Bronchial epithelial cell (primary cell): ENCODE results near the gene LILRA5. TPM values are rescaled to one million over a fixed set of nuclear protein-coding genes. Genes with fewer than 3 reads are reported as not detected.

Experiments used
- DNase-seq: peaks from one replicate; pipeline ENCODE4 v3.0.0-alpha.2; 2010; ENCODE audit warnings: low read depth
- FAIRE-seq: peaks from 2 replicates; lab custom pipeline; 2011; peaks lifted over from hg19 to GRCh38; lab: Jason Lieb, UNC
- H3K27me3 ChIP-seq: 2 replicates; pipeline ENCODE4 v1.5.1; 2011; ENCODE audit warnings: low read length; ENCODE audit not compliant: control insufficient read depth, insufficient read depth
- H3K36me3 ChIP-seq: 2 replicates; pipeline ENCODE4 v1.5.1; 2011; ENCODE audit warnings: low read length; ENCODE audit not compliant: control insufficient read depth, insufficient read depth
- H3K4me3 ChIP-seq: 2 replicates; pipeline ENCODE4 v1.5.1; 2011; ENCODE audit warnings: mild to moderate bottlenecking, low read depth, low read length, control low read depth
- CTCF ChIP-seq: IDR thresholded peaks from 2 replicates; pipeline ENCODE4 v1.5.1; 2011; ENCODE audit warnings: mild to moderate bottlenecking, moderate library complexity, low read length, control low read depth, inconsistent platforms; ENCODE audit not compliant: insufficient read depth, severe bottlenecking
- total RNA-seq: library from RNA; depleted of rRNA; stranded (reverse); fragments of >200 nt; gene quantifications from 2 replicates; pipeline ENCODE4 v1.2.1, GENCODE V29; 2014

LILRA5 gene
- total RNA-seq, 1 donor from 2014 or later: not detected

DNA sequence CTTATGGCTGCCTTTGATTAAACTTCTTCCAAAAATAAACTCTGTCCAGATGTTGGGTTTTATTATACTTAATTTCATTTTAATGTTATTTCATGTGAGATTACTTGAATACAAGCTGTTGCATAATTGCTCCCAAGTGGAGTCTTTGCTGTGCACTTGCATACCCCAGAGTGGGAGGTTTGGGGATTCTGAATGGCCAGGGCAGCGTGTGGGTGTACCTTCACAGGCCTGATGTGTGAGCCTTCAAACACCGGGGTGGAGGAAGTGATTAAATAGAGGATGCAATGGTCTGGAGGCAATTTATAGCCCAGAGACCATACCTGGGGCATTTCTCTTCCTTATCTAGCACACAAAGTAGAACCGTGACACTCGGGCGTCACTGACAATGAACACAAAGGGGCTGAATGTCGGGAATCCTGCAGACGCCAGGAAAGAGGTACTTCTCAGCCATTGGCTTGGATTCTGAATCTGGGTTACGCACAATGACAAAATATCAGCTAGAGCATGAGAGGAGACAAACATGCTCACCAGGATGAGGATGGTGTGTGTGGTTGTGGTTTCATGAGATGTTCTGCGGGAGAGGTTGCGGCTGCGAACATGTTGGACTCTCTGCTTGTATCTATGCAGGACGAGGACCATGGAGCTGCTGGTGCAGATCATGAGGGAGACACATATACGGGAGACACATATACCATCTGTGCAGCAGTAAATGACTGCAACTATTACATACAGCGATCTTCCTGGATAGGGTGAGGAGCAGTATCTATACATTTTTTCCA lies 7.1 kb upstream of the LILRA5 start:
- no peak for FAIRE-seq
- H3K27me3 ChIP-seq: no peaks in the 10 kb centered on the region
- DNase-seq: no peak
- no peaks in the 10 kb centered on the region for H3K36me3 ChIP-seq
- no peak overlapping the region for H3K4me3 ChIP-seq
- TF ChIP-seq CTCF: no peak

DNA sequence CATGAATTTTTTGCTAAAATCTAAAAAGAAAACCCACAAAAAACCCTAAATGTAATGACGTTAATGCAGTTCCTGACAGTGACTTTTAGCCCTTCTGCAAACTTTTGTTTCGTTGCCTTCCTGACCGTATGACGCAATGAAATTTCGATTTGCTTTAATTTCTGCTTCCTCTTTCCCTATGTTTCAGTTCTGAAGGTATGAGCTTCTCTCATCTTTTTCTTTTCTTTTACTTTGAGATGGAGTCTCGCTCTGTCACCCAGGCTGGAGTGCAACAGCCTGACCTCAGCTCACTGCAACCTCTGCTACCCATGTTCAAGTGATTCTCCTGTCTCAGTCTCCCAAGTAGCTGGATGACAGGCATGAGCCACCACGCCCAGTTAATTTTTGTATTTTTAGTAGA lies 6.1 kb upstream of the LILRA5 start:
- FAIRE-seq: no peak
- no peak for DNase-seq
- Histone ChIP-seq H3K36me3 (no peaks in the 10 kb centered on the region), H3K27me3 (no peaks in the 10 kb centered on the region), H3K4me3 (no peak overlapping the region)
- no peak for TF ChIP-seq CTCF

- no peak overlapping the region for H3K4me3 ChIP-seq
- H3K27me3 ChIP-seq: no peaks in the 10 kb centered on the region
- FAIRE-seq (no peak), DNase-seq (no peak)
- TF ChIP-seq CTCF: no peak
- H3K36me3 ChIP-seq: no peaks in the 10 kb centered on the region
These were observed 4.9 kb upstream of the LILRA5 start for GRCh38 chr19:54317965-54318240.

GRCh38 chr19:54317108-54317964 lies 4.4 kb upstream of the LILRA5 start:
- Histone ChIP-seq H3K4me3 (no peak overlapping the region), H3K27me3 (no peaks in the 10 kb centered on the region), H3K36me3 (no peaks in the 10 kb centered on the region)
- DNase-seq (no peak), FAIRE-seq (no peak)
- TF ChIP-seq CTCF: no peak

DNA sequence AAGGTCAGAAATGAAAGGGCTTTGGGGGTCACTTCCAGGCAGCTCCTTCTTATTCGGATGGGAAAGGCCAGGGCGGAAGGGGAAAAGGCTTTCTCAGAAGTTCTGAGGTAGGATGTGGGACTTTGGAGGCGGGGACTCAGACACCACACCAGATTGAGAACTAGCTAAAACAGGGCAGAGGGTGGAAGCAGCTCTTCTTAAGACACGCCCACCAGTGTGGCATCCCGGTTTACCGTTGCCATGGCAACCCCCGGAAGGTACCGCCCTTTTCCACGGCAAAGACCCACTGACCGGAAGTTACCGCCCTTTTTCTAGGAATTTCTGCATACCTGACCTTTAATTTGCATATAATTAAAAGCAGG lies 3.8 kb upstream of the LILRA5 start:
- no peak for TF ChIP-seq CTCF
- no peak overlapping the region for H3K4me3 ChIP-seq
- no peaks in the 10 kb centered on the region for H3K27me3 ChIP-seq
- H3K36me3 ChIP-seq: no peaks in the 10 kb centered on the region
- FAIRE-seq (no peak), DNase-seq (no peak)
